ENCODE measurements around the gene MKRN1. TPM values are rescaled to one million over a fixed set of nuclear protein-coding genes. Genes with fewer than 3 reads are reported as not detected.
"Not testable (repeated sequence)": the region's sequence is repeated elsewhere in the genome, so short reads cannot be mapped to it uniquely, and the experiment has no call there.

Gene MKRN1, protein sequence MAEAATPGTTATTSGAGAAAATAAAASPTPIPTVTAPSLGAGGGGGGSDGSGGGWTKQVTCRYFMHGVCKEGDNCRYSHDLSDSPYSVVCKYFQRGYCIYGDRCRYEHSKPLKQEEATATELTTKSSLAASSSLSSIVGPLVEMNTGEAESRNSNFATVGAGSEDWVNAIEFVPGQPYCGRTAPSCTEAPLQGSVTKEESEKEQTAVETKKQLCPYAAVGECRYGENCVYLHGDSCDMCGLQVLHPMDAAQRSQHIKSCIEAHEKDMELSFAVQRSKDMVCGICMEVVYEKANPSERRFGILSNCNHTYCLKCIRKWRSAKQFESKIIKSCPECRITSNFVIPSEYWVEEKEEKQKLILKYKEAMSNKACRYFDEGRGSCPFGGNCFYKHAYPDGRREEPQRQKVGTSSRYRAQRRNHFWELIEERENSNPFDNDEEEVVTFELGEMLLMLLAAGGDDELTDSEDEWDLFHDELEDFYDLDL
- total RNA-seq (2014; rRNA removed; shearing (Covaris generic)), result 52.5 and 61.8 TPM in 2 replicates

- DNase-seq (ENCODE audit: low spot score), result peak; percentile 95
Observed at GRCh38 chr7:140479062-140479738, at the start of gene MKRN1. Gene MKRN1, minus strand, starts transcription at chr7:140479505. Its CDS starts 161 bp downstream, at chr7:140479344.

GRCh38 chr7:140526787-140527664 is 47.7 kb upstream of the MKRN1 start:
- no peak for DNase-seq (ENCODE audit: low spot score)

- no peak for DNase-seq (ENCODE audit: low spot score)
Observed at GRCh38 chr7:140526214-140526613, 46.9 kb upstream of the MKRN1 start.

- no peak for DNase-seq (ENCODE audit: low spot score)
Observed at GRCh38 chr7:140525743-140526142, 46.4 kb upstream of the MKRN1 start.

DNA sequence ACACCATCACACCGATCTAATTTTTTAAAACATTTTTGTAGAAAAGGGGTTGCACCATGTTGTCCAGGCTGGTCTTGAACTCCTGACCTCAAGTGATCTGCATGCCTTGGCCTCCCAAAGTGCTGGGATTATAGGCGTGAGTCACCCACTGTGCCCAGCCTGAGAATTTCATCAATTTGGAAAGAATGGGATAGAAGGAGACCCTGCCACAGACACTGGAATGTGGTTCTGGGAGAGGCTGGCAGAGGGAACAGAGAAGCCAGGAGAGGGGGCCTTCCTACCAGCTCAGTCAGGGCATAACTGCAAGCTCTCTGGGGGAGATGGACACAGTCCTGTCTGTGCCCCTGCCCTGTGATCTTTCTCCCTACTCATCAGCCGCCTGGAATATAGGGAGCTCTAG is 42.1 kb upstream of the MKRN1 start:
- no peak for DNase-seq (ENCODE audit: low spot score)

GRCh38 chr7:140519007-140519399 is 39.7 kb upstream of the MKRN1 start:
- DNase-seq (ENCODE audit: low spot score), result no peak

- no peak for DNase-seq (ENCODE audit: low spot score)
Observed at GRCh38 chr7:140518370-140519006, 39.2 kb upstream of the MKRN1 start.

- DNase-seq (ENCODE audit: low spot score), result peak; percentile 95
Observed at GRCh38 chr7:140517546-140518369, 38.5 kb upstream of the MKRN1 start.

- peak; percentile 83 for DNase-seq (ENCODE audit: low spot score)
Observed at GRCh38 chr7:140512317-140513000, 33.2 kb upstream of the MKRN1 start.

GRCh38 chr7:140509789-140510188 is 30.5 kb upstream of the MKRN1 start:
- DNase-seq (ENCODE audit: low spot score), result peak; percentile 45

- not testable (repeated sequence) for DNase-seq (ENCODE audit: low spot score)
Observed at GRCh38 chr7:140507556-140507955, 28.3 kb upstream of the MKRN1 start.

DNA sequence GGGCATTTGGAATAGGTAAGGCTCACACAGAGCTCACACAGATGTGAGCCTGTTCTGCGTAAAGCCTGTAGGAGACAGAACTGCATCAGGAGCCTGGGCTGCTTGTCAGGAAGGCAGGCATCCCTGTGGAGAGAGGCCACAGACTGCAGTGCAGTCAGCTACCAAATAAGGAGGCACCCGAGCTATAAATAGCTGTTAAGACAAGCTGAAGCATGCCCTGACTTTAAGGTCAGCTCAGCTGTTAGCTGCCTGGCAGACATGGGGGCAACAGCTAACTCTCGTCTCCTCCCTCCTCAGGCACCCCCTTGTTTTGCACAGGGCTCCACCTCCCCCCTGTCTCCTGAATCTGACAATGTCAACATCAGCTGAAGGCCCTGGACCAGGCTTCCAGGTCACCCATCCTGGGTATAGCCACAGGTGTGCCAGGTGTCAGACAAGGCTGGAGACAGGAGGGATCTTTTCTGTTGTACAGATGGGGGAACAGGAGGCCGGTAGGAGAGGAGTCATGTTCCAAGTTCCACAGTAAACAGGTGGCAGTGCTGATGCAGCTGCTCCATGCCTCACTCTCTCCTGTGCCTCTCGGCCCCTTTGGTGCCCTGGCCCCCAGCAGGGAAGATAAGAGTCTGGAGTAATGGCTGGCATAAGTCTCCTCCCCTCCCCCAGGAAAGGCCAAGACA is 27.6 kb upstream of the MKRN1 start:
- no peak for DNase-seq (ENCODE audit: low spot score)

GRCh38 chr7:140501966-140502365 is 22.7 kb upstream of the MKRN1 start:
- no peak for DNase-seq (ENCODE audit: low spot score)

- not testable (repeated sequence) for DNase-seq (ENCODE audit: low spot score)
Observed at GRCh38 chr7:140497807-140498206, 18.5 kb upstream of the MKRN1 start.

DNA sequence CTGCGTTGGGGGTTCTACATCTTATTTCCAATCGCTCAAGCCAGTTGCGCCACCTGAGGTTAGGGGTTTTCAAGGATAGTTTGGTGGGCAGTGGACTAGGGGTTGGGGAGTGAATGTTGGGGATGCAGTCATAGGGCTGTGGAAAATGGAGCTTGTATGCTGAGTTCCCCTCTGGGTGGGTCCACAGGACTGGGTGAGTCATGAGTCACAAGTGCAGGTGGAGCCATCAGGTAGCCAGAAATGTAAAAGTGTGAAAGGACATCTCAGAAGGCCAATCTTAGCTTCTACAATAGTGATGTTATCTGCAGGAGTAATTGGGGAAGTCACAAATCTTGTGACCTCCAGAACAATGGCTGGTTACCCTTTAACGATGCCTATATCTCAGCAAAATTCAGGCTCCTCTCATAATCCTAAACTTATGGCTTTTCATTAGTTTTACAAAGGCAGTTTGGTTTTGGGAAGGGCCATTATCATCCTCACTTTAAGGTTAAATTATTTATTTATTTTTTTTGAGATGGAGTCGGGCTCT is 18.0 kb upstream of the MKRN1 start:
- no peak for DNase-seq (ENCODE audit: low spot score)

GRCh38 chr7:140495514-140496097 is 16.3 kb upstream of the MKRN1 start:
- no peak for DNase-seq (ENCODE audit: low spot score)

DNA sequence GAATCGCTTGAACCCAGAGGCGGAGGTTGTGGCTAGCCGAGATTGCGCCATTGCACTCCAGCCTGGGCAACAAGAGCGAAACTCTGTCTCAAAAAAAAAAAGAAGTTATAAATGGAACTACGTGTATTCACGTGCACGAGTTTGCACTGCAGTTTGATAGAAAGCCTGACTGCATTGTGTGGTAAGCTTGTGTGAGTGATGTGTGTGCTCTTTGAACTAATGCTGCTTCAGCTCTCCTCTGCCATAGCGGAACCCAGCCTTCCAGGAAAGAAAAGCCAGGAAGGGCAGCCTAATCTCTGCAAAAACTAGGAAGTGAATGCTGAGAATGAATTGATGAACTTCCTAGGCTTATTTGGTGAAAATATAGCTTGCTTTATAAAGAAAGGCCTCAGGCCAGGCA is 15.6 kb upstream of the MKRN1 start:
- DNase-seq (ENCODE audit: low spot score), result no peak

- no peak for DNase-seq (ENCODE audit: low spot score)
Observed at GRCh38 chr7:140489026-140489359, 9.7 kb upstream of the MKRN1 start.

All from HT-29 (cell line).